ENCODE data around the gene SEMA3E. TPM values are rescaled to one million over a fixed set of nuclear protein-coding genes. Genes with fewer than 3 reads are reported as not detected.
A peak's percentile ranks its signal among the peaks of the same experiment; 100 is the strongest.

SEMA3E gene
- total and polyA plus RNA-seq, 5 donors from 2014 or later: not detected

- no peak overlapping the region for H3K27ac Mint-ChIP-seq
- H3K9me3 ChIP-seq (ENCODE audit: control insufficient read depth in 2 of 2, low read length in 2 of 2): peaks cover 0 to 3% of the 10 kb centered on the region in 2 experiments
- no peaks in the 10 kb centered on the region for H3K27me3 ChIP-seq (ENCODE audit: control insufficient read depth, insufficient read depth, low read length)
- H3K36me3 Mint-ChIP-seq: no peaks in the 10 kb centered on the region
- ATAC-seq (ENCODE audit: low read depth in 2 of 2) (no peak), DNase-seq (peak in 1 of 3 donors; percentile 1)
- no peak overlapping the region for H3K4me3 ChIP-seq (ENCODE audit: low read depth, low read length)
- H3K4me1 ChIP-seq (ENCODE audit: control insufficient read depth, insufficient read depth, low read length, poor library complexity, severe bottlenecking): no peaks in the 10 kb centered on the region
- H3K9me3 Mint-ChIP-seq: peaks cover 5 to 21% (median 7%) of the 10 kb centered on the region in 7 donors
- no peaks in the 10 kb centered on the region for H3K4me1 Mint-ChIP-seq
- H3K27me3 Mint-ChIP-seq: no peaks in the 10 kb centered on the region
- H3K27ac ChIP-seq (ENCODE audit: insufficient read depth, low read length, poor library complexity, severe bottlenecking): no peak overlapping the region
- H3K4me3 Mint-ChIP-seq: no peak overlapping the region
- no peaks in the 10 kb centered on the region for H3K36me3 ChIP-seq (ENCODE audit: control insufficient read depth, insufficient read depth, low read length)
Measured at GRCh38 chr7:83655951-83656556, 7.1 kb upstream of the SEMA3E start.

GRCh38 chr7:83652481-83652880 is 3.5 kb upstream of the SEMA3E start:
- Histone ChIP-seq H3K27me3 (ENCODE audit: control insufficient read depth, insufficient read depth, low read length) (no peaks in the 10 kb centered on the region), H3K9me3 (ENCODE audit: control insufficient read depth in 2 of 2, low read length in 2 of 2) (peaks cover 3 to 7% of the 10 kb centered on the region in 2 experiments), H3K27ac (ENCODE audit: insufficient read depth, low read length, poor library complexity, severe bottlenecking) (no peak overlapping the region), H3K4me1 (ENCODE audit: control insufficient read depth, insufficient read depth, low read length, poor library complexity, severe bottlenecking) (no peaks in the 10 kb centered on the region), H3K36me3 (ENCODE audit: control insufficient read depth, insufficient read depth, low read length) (no peaks in the 10 kb centered on the region), H3K4me3 (ENCODE audit: low read depth, low read length) (no peak overlapping the region)
- DNase-seq: no peak
- no peak overlapping the region for H3K27ac Mint-ChIP-seq
- H3K4me3 Mint-ChIP-seq: no peak overlapping the region
- no peak for ATAC-seq (ENCODE audit: low read depth in 2 of 2)
- peaks cover 0 to 28% (median 5%) of the 10 kb centered on the region in 7 donors for H3K9me3 Mint-ChIP-seq
- H3K4me1 Mint-ChIP-seq: no peaks in the 10 kb centered on the region
- no peaks in the 10 kb centered on the region for H3K27me3 Mint-ChIP-seq
- no peaks in the 10 kb centered on the region for H3K36me3 Mint-ChIP-seq

GRCh38 chr7:83649701-83650100 is 762 bp upstream of the SEMA3E start:
- H3K4me3 Mint-ChIP-seq: no peak overlapping the region

GRCh38 chr7:83646027-83646426 is 2.9 kb downstream of the SEMA3E start:
- Histone ChIP-seq H3K4me1 (ENCODE audit: control insufficient read depth, insufficient read depth, low read length, poor library complexity, severe bottlenecking) (no peaks in the 10 kb centered on the region), H3K27ac (ENCODE audit: insufficient read depth, low read length, poor library complexity, severe bottlenecking) (no peak overlapping the region), H3K27me3 (ENCODE audit: control insufficient read depth, insufficient read depth, low read length) (no peaks in the 10 kb centered on the region), H3K36me3 (ENCODE audit: control insufficient read depth, insufficient read depth, low read length) (no peaks in the 10 kb centered on the region), H3K9me3 (ENCODE audit: control insufficient read depth in 2 of 2, low read length in 2 of 2) (peaks cover 0 to 10% of the 10 kb centered on the region in 2 experiments), H3K4me3 (ENCODE audit: low read depth, low read length) (no peak overlapping the region)
- ATAC-seq (ENCODE audit: low read depth in 2 of 2) (no peak), DNase-seq (no peak)
- Mint-ChIP-seq H3K36me3 (no peaks in the 10 kb centered on the region), H3K4me3 (no peak overlapping the region), H3K9me3 (peaks cover 0 to 14% (median 4%) of the 10 kb centered on the region in 7 donors), H3K4me1 (no peaks in the 10 kb centered on the region), H3K27ac (no peak overlapping the region), H3K27me3 (no peaks in the 10 kb centered on the region)

More at GRCh38 chr7:83649701-83650100, 762 bp upstream of the SEMA3E start:
- no peak for DNase-seq
- Histone ChIP-seq H3K27ac (ENCODE audit: insufficient read depth, low read length, poor library complexity, severe bottlenecking) (no peak overlapping the region), H3K4me1 (ENCODE audit: control insufficient read depth, insufficient read depth, low read length, poor library complexity, severe bottlenecking) (no peaks in the 10 kb centered on the region), H3K36me3 (ENCODE audit: control insufficient read depth, insufficient read depth, low read length) (no peaks in the 10 kb centered on the region), H3K9me3 (ENCODE audit: control insufficient read depth in 2 of 2, low read length in 2 of 2) (peaks cover 3 to 7% of the 10 kb centered on the region in 2 experiments), H3K27me3 (ENCODE audit: control insufficient read depth, insufficient read depth, low read length) (no peaks in the 10 kb centered on the region), H3K4me3 (ENCODE audit: low read depth, low read length) (no peak overlapping the region)
- Mint-ChIP-seq H3K9me3 (peaks cover 0 to 16% (median 3%) of the 10 kb centered on the region in 7 donors), H3K27me3 (no peaks in the 10 kb centered on the region), H3K36me3 (no peaks in the 10 kb centered on the region), H3K4me1 (no peaks in the 10 kb centered on the region), H3K27ac (no peak overlapping the region)
- no peak for ATAC-seq (ENCODE audit: low read depth in 2 of 2)

- Mint-ChIP-seq H3K9me3 (peaks cover 0 to 7% (median 4%) of the 10 kb centered on the region in 7 donors), H3K27ac (no peak overlapping the region), H3K27me3 (no peaks in the 10 kb centered on the region), H3K36me3 (no peaks in the 10 kb centered on the region), H3K4me1 (no peaks in the 10 kb centered on the region), H3K4me3 (no peak overlapping the region)
- H3K9me3 ChIP-seq (ENCODE audit: control insufficient read depth in 2 of 2, low read length in 2 of 2): peaks cover 0 to 8% of the 10 kb centered on the region in 2 experiments
- DNase-seq: no peak
- no peaks in the 10 kb centered on the region for H3K36me3 ChIP-seq (ENCODE audit: control insufficient read depth, insufficient read depth, low read length)
- no peak for ATAC-seq (ENCODE audit: low read depth in 2 of 2)
- H3K27me3 ChIP-seq (ENCODE audit: control insufficient read depth, insufficient read depth, low read length): no peaks in the 10 kb centered on the region
- H3K4me3 ChIP-seq (ENCODE audit: low read depth, low read length): no peak overlapping the region
- no peaks in the 10 kb centered on the region for H3K4me1 ChIP-seq (ENCODE audit: control insufficient read depth, insufficient read depth, low read length, poor library complexity, severe bottlenecking)
- no peak overlapping the region for H3K27ac ChIP-seq (ENCODE audit: insufficient read depth, low read length, poor library complexity, severe bottlenecking)
Measured at GRCh38 chr7:83643739-83644138, 5.2 kb downstream of the SEMA3E start.

- Histone ChIP-seq H3K27me3 (ENCODE audit: control insufficient read depth, insufficient read depth, low read length) (no peaks in the 10 kb centered on the region), H3K9me3 (ENCODE audit: control insufficient read depth in 2 of 2, low read length in 2 of 2) (peaks cover 0 to 3% of the 10 kb centered on the region in 2 experiments), H3K36me3 (ENCODE audit: control insufficient read depth, insufficient read depth, low read length) (no peaks in the 10 kb centered on the region), H3K4me3 (ENCODE audit: low read depth, low read length) (no peak overlapping the region), H3K4me1 (ENCODE audit: control insufficient read depth, insufficient read depth, low read length, poor library complexity, severe bottlenecking) (no peaks in the 10 kb centered on the region), H3K27ac (ENCODE audit: insufficient read depth, low read length, poor library complexity, severe bottlenecking) (no peak overlapping the region)
- Mint-ChIP-seq H3K4me1 (no peaks in the 10 kb centered on the region), H3K27ac (no peak overlapping the region), H3K4me3 (no peak overlapping the region), H3K9me3 (peaks cover 0 to 7% (median 3%) of the 10 kb centered on the region in 7 donors), H3K27me3 (no peaks in the 10 kb centered on the region), H3K36me3 (no peaks in the 10 kb centered on the region)
- ATAC-seq (ENCODE audit: low read depth in 2 of 2) (no peak), DNase-seq (no peak)
Measured at GRCh38 chr7:83643012-83643411, 5.9 kb downstream of the SEMA3E start.

GRCh38 chr7:83640731-83641537 is 8.0 kb downstream of the SEMA3E start:
- no peaks in the 10 kb centered on the region for H3K4me1 ChIP-seq (ENCODE audit: control insufficient read depth, insufficient read depth, low read length, poor library complexity, severe bottlenecking)
- no peaks in the 10 kb centered on the region for H3K27me3 ChIP-seq (ENCODE audit: control insufficient read depth, insufficient read depth, low read length)
- ATAC-seq (ENCODE audit: low read depth in 2 of 2) (no peak), DNase-seq (no peak)
- no peaks in the 10 kb centered on the region for H3K27me3 Mint-ChIP-seq
- no peak overlapping the region for H3K27ac Mint-ChIP-seq
- H3K4me1 Mint-ChIP-seq: no peaks in the 10 kb centered on the region
- H3K36me3 Mint-ChIP-seq: no peaks in the 10 kb centered on the region
- H3K4me3 ChIP-seq (ENCODE audit: low read depth, low read length): no peak overlapping the region
- H3K4me3 Mint-ChIP-seq: no peak overlapping the region
- H3K27ac ChIP-seq (ENCODE audit: insufficient read depth, low read length, poor library complexity, severe bottlenecking): no peak overlapping the region
- peaks cover 0 to 7% (median 3%) of the 10 kb centered on the region in 7 donors for H3K9me3 Mint-ChIP-seq
- H3K9me3 ChIP-seq (ENCODE audit: control insufficient read depth in 2 of 2, low read length in 2 of 2): peaks cover 2 to 3% of the 10 kb centered on the region in 2 experiments
- no peaks in the 10 kb centered on the region for H3K36me3 ChIP-seq (ENCODE audit: control insufficient read depth, insufficient read depth, low read length)
